Measurements from ENCODE around the gene BTBD9. TPM values are rescaled to one million over a fixed set of nuclear protein-coding genes. Genes with fewer than 3 reads are reported as not detected.

The BTBD9 gene
- total and polyA plus RNA-seq, 2 donors (not counting 1 experiment from before 2014, with no cell fraction given) = 4.1 to 48.9 TPM

DNA sequence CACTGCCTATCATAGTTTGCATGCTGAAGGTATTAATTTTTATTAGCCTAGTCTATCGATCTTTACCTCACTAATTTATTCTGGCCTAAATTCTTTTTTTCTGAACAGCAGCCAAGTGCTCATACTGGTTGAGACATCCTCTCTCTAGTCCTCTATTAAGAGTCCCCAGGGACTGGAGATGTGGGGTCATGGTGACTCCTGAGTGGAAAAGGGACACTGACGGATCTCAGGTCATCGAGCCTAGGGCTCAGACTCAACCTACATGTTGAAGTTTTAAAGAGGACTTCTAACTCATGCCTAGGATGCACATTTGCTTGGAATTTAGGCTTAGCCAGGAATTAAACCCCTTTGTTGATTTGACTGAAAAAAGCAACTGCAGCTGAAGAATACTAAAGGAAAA, 378.1 kb downstream of the BTBD9 start:
- Histone ChIP-seq H3K4me2 (replicated peaks; ENCODE audit: low read depth, low read length, poor library complexity, severe bottlenecking) (no peak overlapping the region), H3K27me3 (replicated peaks in 1 of 4; ENCODE audit: control extremely low read depth in 1 of 4, control insufficient read depth in 3 of 4, insufficient read depth in 4 of 4, low read length in 3 of 4) (no peaks in the 10 kb centered on the region), H3K27ac (ENCODE audit: low read length in 2 of 2) (no peak overlapping the region), H4K20me1 (ENCODE audit: control insufficient read depth, insufficient read depth, low read length, poor library complexity, severe bottlenecking) (no peaks in the 10 kb centered on the region), H3K79me2 (ENCODE audit: control insufficient read depth, insufficient read depth, low read length) (no peaks in the 10 kb centered on the region), H3K36me3 (replicated peaks in 1 of 2; ENCODE audit: control extremely low read depth in 1 of 2, control insufficient read depth in 1 of 2, extremely low read depth in 1 of 2, insufficient read depth in 2 of 2, low read length in 1 of 2) (no peaks in the 10 kb centered on the region), H3K9ac (ENCODE audit: low read length) (no peak overlapping the region), H3K4me1 (ENCODE audit: control insufficient read depth in 2 of 2, insufficient read depth in 2 of 2, low read length in 2 of 2) (peaks cover 4 to 8% of the 10 kb centered on the region in 2 donors), H3K9me3 (ENCODE audit: control extremely low read depth in 1 of 3, control insufficient read depth in 2 of 3, insufficient read depth in 1 of 3, low read length in 2 of 3) (no peaks in the 10 kb centered on the region), H3K4me3 (ENCODE audit: control extremely low read depth in 1 of 5, extremely low read depth in 1 of 5, insufficient read depth in 1 of 5, low read depth in 2 of 5, low read length in 4 of 5) (no peak overlapping the region), H2AFZ (ENCODE audit: insufficient read depth, low read depth, low read length, poor library complexity, severe bottlenecking) (no peak overlapping the region)
- Mint-ChIP-seq H3K27me3 (no peaks in the 10 kb centered on the region), H3K9me3 (ENCODE audit: insufficient read depth) (no peaks in the 10 kb centered on the region), H3K4me1 (peaks cover 17% of the 10 kb centered on the region), H3K27ac (no peak overlapping the region), H3K4me3 (no peak overlapping the region)
- ChIA-PET CTCF (interaction anchor here (0.7 to 1.2 kb wide), 2 partner anchors 311 to 937 kb away, joined by 3 read pairs; no protein-coding TSS in a partner anchor), POLR2A (no interaction called here)
- DNase-seq = no peak
- ATAC-seq (ENCODE audit: low read depth) = no peak
- TF ChIP-seq, protein P1, sequence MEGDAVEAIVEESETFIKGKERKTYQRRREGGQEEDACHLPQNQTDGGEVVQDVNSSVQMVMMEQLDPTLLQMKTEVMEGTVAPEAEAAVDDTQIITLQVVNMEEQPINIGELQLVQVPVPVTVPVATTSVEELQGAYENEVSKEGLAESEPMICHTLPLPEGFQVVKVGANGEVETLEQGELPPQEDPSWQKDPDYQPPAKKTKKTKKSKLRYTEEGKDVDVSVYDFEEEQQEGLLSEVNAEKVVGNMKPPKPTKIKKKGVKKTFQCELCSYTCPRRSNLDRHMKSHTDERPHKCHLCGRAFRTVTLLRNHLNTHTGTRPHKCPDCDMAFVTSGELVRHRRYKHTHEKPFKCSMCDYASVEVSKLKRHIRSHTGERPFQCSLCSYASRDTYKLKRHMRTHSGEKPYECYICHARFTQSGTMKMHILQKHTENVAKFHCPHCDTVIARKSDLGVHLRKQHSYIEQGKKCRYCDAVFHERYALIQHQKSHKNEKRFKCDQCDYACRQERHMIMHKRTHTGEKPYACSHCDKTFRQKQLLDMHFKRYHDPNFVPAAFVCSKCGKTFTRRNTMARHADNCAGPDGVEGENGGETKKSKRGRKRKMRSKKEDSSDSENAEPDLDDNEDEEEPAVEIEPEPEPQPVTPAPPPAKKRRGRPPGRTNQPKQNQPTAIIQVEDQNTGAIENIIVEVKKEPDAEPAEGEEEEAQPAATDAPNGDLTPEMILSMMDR (IDR thresholded peaks at IDR 0.05) = no peak
- TF ChIP-seq EZH2 (IDR thresholded peaks at IDR 0.05; ENCODE audit: borderline replicate concordance, insufficient read depth, low read depth, low read length, poor library complexity, severe bottlenecking) = no peak
- intact Hi-C loops (cut with micrococcal nuclease) = no loop called here
- 92% methylated on average over 2 of the region's 3 CpGs for WGBS (ENCODE audit: insufficient coverage)

DNA sequence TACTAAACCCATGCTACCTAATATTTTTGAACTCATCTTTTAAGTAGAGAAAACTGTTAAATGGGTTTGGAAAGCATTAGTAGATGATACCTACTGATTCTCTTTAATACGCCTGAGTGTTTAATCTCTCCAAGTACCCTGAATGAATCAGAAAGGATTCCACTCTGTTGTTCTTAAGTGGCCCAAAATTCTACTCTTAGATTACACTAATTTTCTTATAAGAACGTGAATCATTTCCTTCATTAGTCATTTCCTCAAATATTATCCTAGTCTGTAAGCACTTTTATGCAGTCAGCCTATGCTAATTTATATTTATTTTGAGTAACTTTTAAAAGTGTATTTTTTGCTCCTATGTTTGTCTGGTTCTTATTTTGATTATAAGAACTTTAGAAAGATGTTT, 380.0 kb downstream of the BTBD9 start:
- Mint-ChIP-seq H3K9me3 (ENCODE audit: insufficient read depth) (peaks cover 4% of the 10 kb centered on the region), H3K4me1 (peaks cover 13% of the 10 kb centered on the region), H3K27ac (no peak overlapping the region), H3K27me3 (no peaks in the 10 kb centered on the region), H3K4me3 (no peak overlapping the region)
- peaks cover 0 to 3% (median 0%) of the 10 kb centered on the region in 3 donors for H3K9me3 ChIP-seq (ENCODE audit: control extremely low read depth in 1 of 3, control insufficient read depth in 2 of 3, insufficient read depth in 1 of 3, low read length in 2 of 3)
- peaks cover 4 to 8% of the 10 kb centered on the region in 2 donors for H3K4me1 ChIP-seq (ENCODE audit: control insufficient read depth in 2 of 2, insufficient read depth in 2 of 2, low read length in 2 of 2)
- ATAC-seq (ENCODE audit: low read depth) = no peak
- intact Hi-C loops (cut with micrococcal nuclease) = no loop called here
- no peak overlapping the region for H2AFZ ChIP-seq (ENCODE audit: insufficient read depth, low read depth, low read length, poor library complexity, severe bottlenecking)
- no peak overlapping the region for H3K27ac ChIP-seq (ENCODE audit: low read length in 2 of 2)
- no peaks in the 10 kb centered on the region for H3K27me3 ChIP-seq (replicated peaks in 1 of 4; ENCODE audit: control extremely low read depth in 1 of 4, control insufficient read depth in 3 of 4, insufficient read depth in 4 of 4, low read length in 3 of 4)
- peaks cover 5 to 12% of the 10 kb centered on the region in 2 experiments for H3K36me3 ChIP-seq (replicated peaks in 1 of 2; ENCODE audit: control extremely low read depth in 1 of 2, control insufficient read depth in 1 of 2, extremely low read depth in 1 of 2, insufficient read depth in 2 of 2, low read length in 1 of 2)
- no peaks in the 10 kb centered on the region for H4K20me1 ChIP-seq (ENCODE audit: control insufficient read depth, insufficient read depth, low read length, poor library complexity, severe bottlenecking)
- TF ChIP-seq EZH2 (IDR thresholded peaks at IDR 0.05; ENCODE audit: borderline replicate concordance, insufficient read depth, low read depth, low read length, poor library complexity, severe bottlenecking) = no peak
- TF ChIP-seq, protein P1 (IDR thresholded peaks at IDR 0.05) = no peak
- DNase-seq = no peak
- H3K4me2 ChIP-seq (replicated peaks; ENCODE audit: low read depth, low read length, poor library complexity, severe bottlenecking) = no peak overlapping the region
- no peak overlapping the region for H3K4me3 ChIP-seq (ENCODE audit: control extremely low read depth in 1 of 5, extremely low read depth in 1 of 5, insufficient read depth in 1 of 5, low read depth in 2 of 5, low read length in 4 of 5)
- no CpG with 5 or more reads among the region's 2 CpGs for WGBS (ENCODE audit: insufficient coverage)
- ChIA-PET POLR2A (interaction anchor here (0.6 kb wide), 1 partner anchor 29 kb away, joined by 3 read pairs; no protein-coding TSS in a partner anchor), CTCF (no interaction called here)
- no peaks in the 10 kb centered on the region for H3K79me2 ChIP-seq (ENCODE audit: control insufficient read depth, insufficient read depth, low read length)
- no peak overlapping the region for H3K9ac ChIP-seq (ENCODE audit: low read length)

All from B cell (primary cell).